Endothelial cell of umbilical vein (primary cell): ENCODE data around the gene HRH2. TPM values are rescaled to one million over a fixed set of nuclear protein-coding genes. Genes with fewer than 3 reads are reported as not detected.

Experiments
- BruUV-seq: library from RNA; stranded (reverse); fragments of 400-500 nt; replicated peaks from 2 replicates; lab custom pipeline; 2021; lab: Mats Ljungman, UMichigan
- CTCF ChIA-PET: fragments of 300-600, 350-600 bp; sonication (Branson Sonifier 250); formaldehyde crosslinking; loops from one replicate; lab custom pipeline; 2021; ENCODE audit warnings: antibody characterized with exemption, inconsistent platforms; lab: Charles Lee
- POLR2A ChIA-PET: fragments of 300-600, 350-600 bp; sonication (Branson Sonifier 250); formaldehyde crosslinking; loops from one replicate; lab custom pipeline; 2021; ENCODE audit warnings: antibody characterized with exemption, inconsistent platforms; lab: Charles Lee
- DNase-seq: peaks from one replicate; pipeline ENCODE4 v3.0.0-alpha.2; 2011; ENCODE audit warnings: low read depth, low spot score
- FAIRE-seq: peaks from 2 replicates; lab custom pipeline; 2011; peaks lifted over from hg19 to GRCh38; lab: Jason Lieb, UNC
- H2AFZ ChIP-seq: 2 replicates; pipeline ENCODE4 v1.6.0; 2012; ENCODE audit warnings: low read depth, low read length, control low read depth, inconsistent platforms
- H3K27ac ChIP-seq: 2 replicates; pipeline ENCODE4 v1.5.1; 2011; ENCODE audit warnings: low read depth, mild to moderate bottlenecking, control low read depth, low read length, moderate library complexity; ENCODE audit not compliant: insufficient read depth
- H3K27me3 ChIP-seq, 2 experiments: 2 replicates each; pipeline versions ENCODE4 v1.6.0 to v1.6.1; 2011; ENCODE audit warnings: low read length in 2 of 2, mixed read lengths in 1 of 2; ENCODE audit not compliant: control insufficient read depth in 2 of 2, insufficient read depth in 2 of 2
- H3K36me3 ChIP-seq, 2 experiments: 2 replicates in 1 of 2; 3 replicates in 1 of 2; pipeline ENCODE4 v1.5.1; 2011; ENCODE audit warnings: low read length in 2 of 2, mild to moderate bottlenecking in 1 of 2, moderate library complexity in 1 of 2; ENCODE audit not compliant: control insufficient read depth in 2 of 2, insufficient read depth in 2 of 2; ENCODE audit errors: extremely low read depth in 1 of 2
- H3K4me1 ChIP-seq: 3 replicates; pipeline ENCODE4 v1.5.1; 2011; ENCODE audit warnings: mild to moderate bottlenecking, low read length; ENCODE audit not compliant: control insufficient read depth, insufficient read depth; ENCODE audit errors: extremely low read depth
- H3K4me2 ChIP-seq: 2 replicates; pipeline ENCODE4 v1.6.1; 2011; ENCODE audit warnings: low read length, control low read depth, mixed read lengths; ENCODE audit not compliant: insufficient read depth
- H3K4me3 ChIP-seq, 3 experiments: fragments of 200-600 bp in 1 of 3; sonication (generic), shearing (Covaris generic) in 1 of 3; replicated peaks in 1 of 3; 2 replicates each; pipeline ENCODE4 v1.5.1; 2011 to 2016; ENCODE audit warnings: control low read depth in 3 of 3, low read length in 3 of 3, mild to moderate bottlenecking in 2 of 3, inconsistent platforms in 1 of 3, low read depth in 1 of 3, moderate library complexity in 1 of 3; ENCODE audit not compliant: insufficient read depth in 1 of 3
- H3K79me2 ChIP-seq: 2 replicates; pipeline ENCODE4 v1.6.0; 2012; ENCODE audit warnings: low read length, inconsistent platforms; ENCODE audit not compliant: control insufficient read depth, insufficient read depth
- H3K9ac ChIP-seq: replicated peaks from 2 replicates; pipeline ENCODE3; 2011; ENCODE audit warnings: low read length, control low read depth; ENCODE audit not compliant: insufficient read depth; ENCODE audit errors: extremely low read depth
- H3K9me1 ChIP-seq: replicated peaks from 3 replicates; pipeline ENCODE4 v1.6.0; 2011; ENCODE audit warnings: mild to moderate bottlenecking, low read length; ENCODE audit not compliant: control insufficient read depth, insufficient read depth; ENCODE audit errors: extremely low read depth
- H3K9me3 ChIP-seq: replicated peaks from 2 replicates; pipeline ENCODE4 v1.5.1; 2012; ENCODE audit warnings: low read length, inconsistent platforms; ENCODE audit not compliant: control insufficient read depth, insufficient read depth
- H4K20me1 ChIP-seq: replicated peaks from 2 replicates; pipeline ENCODE3; 2011; ENCODE audit warnings: mild to moderate bottlenecking, low read length; ENCODE audit not compliant: control insufficient read depth, insufficient read depth; ENCODE audit errors: extremely low read depth
- CTCF ChIP-seq, 2 donors: IDR thresholded peaks; 1 replicate in 1 of 2; 2 replicates in 1 of 2; pipeline ENCODE4 v1.5.1; 2011; ENCODE audit warnings: low read length in 2 of 2, mild to moderate bottlenecking in 2 of 2, moderate library complexity in 2 of 2, control low read depth in 1 of 2, inconsistent platforms in 1 of 2, low read depth in 1 of 2; ENCODE audit not compliant: insufficient read depth in 1 of 2; ENCODE audit errors: extremely low read depth in 1 of 2
- EZH2 ChIP-seq: IDR thresholded peaks from 2 replicates; pipeline ENCODE4 v1.6.1; 2012; ENCODE audit warnings: borderline replicate concordance, low read depth, mild to moderate bottlenecking, moderate library complexity, low read length, inconsistent platforms; ENCODE audit not compliant: severe bottlenecking
- FOS ChIP-seq: IDR thresholded peaks from 2 replicates; pipeline ENCODE4 v1.6.1; 2011; ENCODE audit warnings: mild to moderate bottlenecking, low read length, moderate library complexity, borderline replicate concordance; ENCODE audit not compliant: insufficient read depth
- GATA2 ChIP-seq: IDR thresholded peaks from 2 replicates; pipeline ENCODE4 v1.7.0; 2011; ENCODE audit warnings: low read depth, mild to moderate bottlenecking, moderate library complexity, mixed read lengths, low read length; ENCODE audit not compliant: insufficient read length, insufficient read depth
- JUN ChIP-seq: IDR thresholded peaks from 2 replicates; pipeline ENCODE4 v1.6.1; 2011; ENCODE audit warnings: borderline replicate concordance, low read depth; ENCODE audit not compliant: insufficient read length, insufficient read depth
- MAX ChIP-seq: IDR thresholded peaks from 2 replicates; pipeline ENCODE4 v1.6.1; 2011; ENCODE audit not compliant: insufficient read depth, insufficient read length
- MYC ChIP-seq: IDR thresholded peaks from one replicate; pipeline ENCODE4 v1.6.1; 2011; ENCODE audit warnings: mild to moderate bottlenecking, low read depth, low read length
- POLR2A ChIP-seq: IDR thresholded peaks from 2 replicates; pipeline ENCODE4 v1.6.1; 2012; ENCODE audit warnings: low read depth, mild to moderate bottlenecking, control low read depth, low read length
- POLR2AphosphoS5 ChIP-seq: IDR thresholded peaks from 2 replicates; pipeline ENCODE4 v1.6.1; 2012; ENCODE audit warnings: low read depth, mild to moderate bottlenecking, control low read depth, low read length, moderate library complexity; ENCODE audit not compliant: insufficient read depth
- dilution Hi-C: fragments of 300-500 bp; cut with MboI; formaldehyde crosslinking; loops from one replicate; pipeline ENCODE4 v1.15.0; 2019; ENCODE audit warnings: low sequenced_read_pairs; ENCODE audit not compliant: extremely low pct_ligation_motif_present
- intact Hi-C: fragments of 100-400 bp; cut with micrococcal nuclease; formaldehyde crosslinking; loops from one replicate; pipeline ENCODE4 v1.10.0; 2022
- polyA plus RNA-seq, 4 experiments: library from polyadenylated mRNA; depleted of rRNA in 3 of 4; stranded (reverse) in 3 of 4; unstranded in 1 of 4; fragments of >200 nt; gene quantifications; 2 replicates each; pipeline versions ENCODE4 v1.2.1 to v1.2.3, GENCODE V29; 2011 to 2012; ENCODE audit warnings: missing spikeins in 1 of 4
- total RNA-seq: library from RNA; stranded (reverse); gene quantifications from 2 replicates; pipeline ENCODE4 v1.2.3, GENCODE V29; 2021

HRH2 gene
- total and polyA plus RNA-seq, 2 donors (not counting 3 experiments of a cell fraction or from before 2014, with no cell fraction given) = not detected

- no peak overlapping the region for H2AFZ ChIP-seq
- no peaks in the 10 kb centered on the region for H3K36me3 ChIP-seq
- no peaks in the 10 kb centered on the region for H3K9me1 ChIP-seq
- CTCF ChIA-PET = no interaction called here
- H3K9me3 ChIP-seq = no peaks in the 10 kb centered on the region
- no peak for DNase-seq
- no peak for TF ChIP-seq MAX
- no peak for TF ChIP-seq POLR2AphosphoS5
- no peak for TF ChIP-seq JUN
- no peak for TF ChIP-seq MYC
- no peak for TF ChIP-seq FOS
- TF ChIP-seq CTCF (IDR thresholded peaks at IDR 0.05; ENCODE audit: extremely low read depth in 1 of 2, insufficient read depth in 1 of 2, low read depth in 1 of 2, low read length in 2 of 2) = no peak
- no peak for TF ChIP-seq GATA2
- TF ChIP-seq EZH2 = no peak
- TF ChIP-seq POLR2A = no peak
- BruUV-seq = no TSS peak
- intact Hi-C loops (no loop called here), dilution Hi-C loops (no loop called here)
- H3K4me1 ChIP-seq = no peaks in the 10 kb centered on the region
- H3K27me3 ChIP-seq = no peaks in the 10 kb centered on the region
- H4K20me1 ChIP-seq = no peaks in the 10 kb centered on the region
- H3K27ac ChIP-seq = no peak overlapping the region
- H3K4me2 ChIP-seq = no peak overlapping the region
- H3K79me2 ChIP-seq = no peaks in the 10 kb centered on the region
- POLR2A ChIA-PET = no interaction called here
- H3K4me3 ChIP-seq = no peak overlapping the region
- H3K9ac ChIP-seq = no peak overlapping the region
- FAIRE-seq = no peak
Observed at GRCh38 chr5:175714479-175715085, 56.7 kb downstream of the HRH2 start.
